Measurements from ENCODE around the gene RANBP3. TPM values are rescaled to one million over a fixed set of nuclear protein-coding genes. Genes with fewer than 3 reads are reported as not detected.

Gene RANBP3
- total RNA-seq, 4 donors from 2014 or later: 58.9 to 175 (median 65.0) TPM

- peaks cover 21 to 53% (median 35%) of the 10 kb centered on the region in 4 donors for H3K4me1 ChIP-seq
- intact Hi-C loops (cut with DNase I; ENCODE audit: low total_unique reads): no loop called here
- in situ Hi-C loops (cut with MboI; ENCODE audit: low pct_ligation_motif_present in 1 of 4, low pct_unique_long_range_greater_than_20kb in 1 of 4, low sequenced_read_pairs in 3 of 4): no loop called here
Measured at GRCh38 chr19:5943623-5944022, 34.3 kb downstream of the RANBP3 start.

GRCh38 chr19:5943045-5943444 is 34.9 kb downstream of the RANBP3 start:
- no peak for DNase-seq
- Histone ChIP-seq H3K4me3 (no peak overlapping the region), H3K27ac (peak overlapping the region; percentile 17 to 78 (median 66)), H3K4me1 (peaks cover 16 to 52% (median 29%) of the 10 kb centered on the region in 4 donors), H3K36me3 (peaks cover 0 to 12% (median 5%) of the 10 kb centered on the region in 4 donors), H3K27me3 (no peaks in the 10 kb centered on the region), H3K9me3 (no peaks in the 10 kb centered on the region)
- in situ Hi-C loops (cut with MboI; ENCODE audit: low pct_ligation_motif_present in 1 of 4, low pct_unique_long_range_greater_than_20kb in 1 of 4, low sequenced_read_pairs in 3 of 4) (no loop called here), intact Hi-C loops (cut with DNase I; ENCODE audit: low total_unique reads) (no loop called here)
- WGBS, 2 donors (ENCODE audit: low coverage in 1 of 2): 67% methylated on average over 10 of the region's 10 CpGs; no CpG with 5 or more reads in 1 of the 2 donors
- TF ChIP-seq CTCF (IDR thresholded peaks at IDR 0.05) (no peak), POLR2A (IDR thresholded peaks at IDR 0.05) (no peak), EP300 (IDR thresholded peaks at IDR 0.05; ENCODE audit: low read depth) (no peak), POLR2AphosphoS5 (IDR thresholded peaks at IDR 0.05) (no peak)

More at GRCh38 chr19:5943623-5944022, 34.3 kb downstream of the RANBP3 start:
- no peak for TF ChIP-seq CTCF (IDR thresholded peaks at IDR 0.05)
- no peak for TF ChIP-seq EP300 (IDR thresholded peaks at IDR 0.05; ENCODE audit: low read depth)
- TF ChIP-seq POLR2A (IDR thresholded peaks at IDR 0.05): no peak
- TF ChIP-seq POLR2AphosphoS5 (IDR thresholded peaks at IDR 0.05): no peak
- no peaks in the 10 kb centered on the region for H3K9me3 ChIP-seq
- H3K36me3 ChIP-seq: peaks cover 0 to 12% (median 5%) of the 10 kb centered on the region in 4 donors
- H3K27ac ChIP-seq: peak overlapping the region; percentile 17 to 78 (median 66)
- no peak overlapping the region for H3K4me3 ChIP-seq
- no peaks in the 10 kb centered on the region for H3K27me3 ChIP-seq
- no peak for DNase-seq
- 66% methylated on average over 10 of the region's 10 CpGs; no CpG with 5 or more reads in 1 of the 2 donors for WGBS, 2 donors (ENCODE audit: low coverage in 1 of 2)

- Histone ChIP-seq H3K4me3 (no peak overlapping the region), H3K27ac (peak overlapping the region; percentile 17 to 78 (median 66)), H3K9me3 (no peaks in the 10 kb centered on the region), H3K4me1 (peaks cover 9 to 45% (median 20%) of the 10 kb centered on the region in 4 donors), H3K27me3 (no peaks in the 10 kb centered on the region), H3K36me3 (peaks cover 0 to 12% (median 5%) of the 10 kb centered on the region in 4 donors)
- TF ChIP-seq POLR2AphosphoS5 (IDR thresholded peaks at IDR 0.05): no peak
- TF ChIP-seq POLR2A (IDR thresholded peaks at IDR 0.05): no peak
- TF ChIP-seq EP300 (IDR thresholded peaks at IDR 0.05; ENCODE audit: low read depth): no peak
- TF ChIP-seq CTCF (IDR thresholded peaks at IDR 0.05): no peak
- DNase-seq: no peak
- in situ Hi-C loops (cut with MboI; ENCODE audit: low pct_ligation_motif_present in 1 of 4, low pct_unique_long_range_greater_than_20kb in 1 of 4, low sequenced_read_pairs in 3 of 4) (no loop called here), intact Hi-C loops (cut with DNase I; ENCODE audit: low total_unique reads) (no loop called here)
- 83 to 94% methylated on average over 5 to 11 of the region's 11 CpGs for WGBS, 2 donors (ENCODE audit: low coverage in 1 of 2)
Measured at GRCh38 chr19:5941673-5942072, 36.3 kb downstream of the RANBP3 start.

DNA sequence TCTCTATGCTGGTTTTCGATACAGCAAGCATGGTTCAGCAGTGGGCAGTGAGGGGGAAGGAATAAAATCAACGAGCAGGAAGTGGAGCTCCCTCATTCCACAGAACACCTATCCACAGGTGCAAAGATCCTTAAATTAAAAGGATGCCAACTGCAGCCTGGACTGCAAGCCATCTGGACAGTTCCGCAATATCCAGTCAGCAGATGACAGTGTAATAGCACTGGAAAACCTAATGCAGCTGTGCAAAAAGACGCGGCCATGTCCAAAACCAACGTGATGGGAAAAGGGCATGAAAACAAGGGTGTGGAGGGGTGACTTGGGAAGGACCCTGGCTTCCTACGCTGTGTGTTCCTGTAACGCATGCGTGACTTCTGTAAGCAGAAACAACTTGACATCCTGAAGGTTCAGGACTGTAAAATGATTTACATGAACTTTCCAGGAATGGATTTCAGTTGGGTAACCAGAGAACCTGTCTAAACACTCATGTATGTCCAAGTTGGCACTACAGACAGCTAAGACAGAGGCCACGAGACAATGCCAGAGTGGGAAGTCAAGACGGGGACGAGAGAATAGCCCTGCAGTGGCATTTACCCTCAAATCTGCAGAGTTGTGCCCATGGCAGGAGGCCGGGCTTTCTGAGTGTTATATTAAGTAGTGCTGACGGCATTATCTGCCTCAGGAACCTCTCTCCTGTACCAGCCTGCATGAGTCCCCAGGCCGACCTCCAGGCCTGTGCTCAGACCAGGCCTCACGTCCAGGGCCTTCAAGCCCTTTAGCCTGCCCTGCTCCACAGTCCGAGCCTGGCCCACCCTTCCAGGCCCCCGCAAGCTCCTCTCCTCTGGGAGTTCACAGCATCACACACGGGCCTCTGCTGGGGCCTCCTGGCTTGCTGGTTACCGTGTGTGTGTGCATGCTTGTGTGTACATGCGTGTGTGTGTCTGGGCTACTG is 37.4 kb downstream of the RANBP3 start:
- peaks cover 0 to 12% (median 5%) of the 10 kb centered on the region in 4 donors for H3K36me3 ChIP-seq
- WGBS, 2 donors (ENCODE audit: low coverage in 1 of 2): 80 to 90% methylated on average over 2 to 21 of the region's 21 CpGs
- in situ Hi-C loops (cut with MboI; ENCODE audit: low pct_ligation_motif_present in 1 of 4, low pct_unique_long_range_greater_than_20kb in 1 of 4, low sequenced_read_pairs in 3 of 4): no loop called here
- no peaks in the 10 kb centered on the region for H3K9me3 ChIP-seq
- TF ChIP-seq EP300 (IDR thresholded peaks at IDR 0.05; ENCODE audit: low read depth) (no peak), POLR2AphosphoS5 (IDR thresholded peaks at IDR 0.05) (no peak), CTCF (IDR thresholded peaks at IDR 0.05) (no peak), POLR2A (IDR thresholded peaks at IDR 0.05) (no peak)
- H3K4me1 ChIP-seq: peaks cover 6 to 45% (median 20%) of the 10 kb centered on the region in 4 donors
- no peaks in the 10 kb centered on the region for H3K27me3 ChIP-seq
- no peak for DNase-seq
- intact Hi-C loops (cut with DNase I; ENCODE audit: low total_unique reads): no loop called here
- no peak overlapping the region for H3K4me3 ChIP-seq
- peak overlapping the region in 1 of 4 donors; percentile 78 for H3K27ac ChIP-seq
